Urothelium cell line (cell line): Measurements from ENCODE around the gene SLAMF9.

Experiments used
- DNase-seq: peaks from one replicate; pipeline ENCODE4 v3.0.0; 2011; ENCODE audit warnings: low spot score, mixed read lengths
- FAIRE-seq: peaks from 2 replicates; lab custom pipeline; 2011; peaks lifted over from hg19 to GRCh38; lab: Jason Lieb, UNC

The SLAMF9 gene

DNA sequence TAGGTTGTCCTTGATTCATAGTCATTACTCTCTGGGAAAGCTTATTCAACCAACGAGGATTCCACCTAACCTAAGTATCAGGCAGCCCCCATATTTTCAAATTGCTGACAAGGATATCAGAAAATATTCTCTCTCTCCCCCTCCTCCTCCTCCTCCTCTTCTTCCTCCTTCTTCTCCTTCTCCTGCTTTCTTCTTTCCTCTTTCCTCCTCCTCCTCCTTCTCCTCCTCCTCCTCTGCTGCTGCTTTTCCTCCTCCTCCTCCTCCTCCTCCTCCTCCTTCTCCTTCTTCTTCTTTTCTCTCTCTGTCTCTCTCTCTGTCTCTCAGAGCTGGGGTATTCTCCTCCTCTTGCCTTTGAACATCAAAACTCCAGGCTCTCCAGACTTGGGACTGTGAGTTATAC is 6.1 kb downstream of the SLAMF9 start:
- FAIRE-seq (no peak), DNase-seq (no peak)

DNA sequence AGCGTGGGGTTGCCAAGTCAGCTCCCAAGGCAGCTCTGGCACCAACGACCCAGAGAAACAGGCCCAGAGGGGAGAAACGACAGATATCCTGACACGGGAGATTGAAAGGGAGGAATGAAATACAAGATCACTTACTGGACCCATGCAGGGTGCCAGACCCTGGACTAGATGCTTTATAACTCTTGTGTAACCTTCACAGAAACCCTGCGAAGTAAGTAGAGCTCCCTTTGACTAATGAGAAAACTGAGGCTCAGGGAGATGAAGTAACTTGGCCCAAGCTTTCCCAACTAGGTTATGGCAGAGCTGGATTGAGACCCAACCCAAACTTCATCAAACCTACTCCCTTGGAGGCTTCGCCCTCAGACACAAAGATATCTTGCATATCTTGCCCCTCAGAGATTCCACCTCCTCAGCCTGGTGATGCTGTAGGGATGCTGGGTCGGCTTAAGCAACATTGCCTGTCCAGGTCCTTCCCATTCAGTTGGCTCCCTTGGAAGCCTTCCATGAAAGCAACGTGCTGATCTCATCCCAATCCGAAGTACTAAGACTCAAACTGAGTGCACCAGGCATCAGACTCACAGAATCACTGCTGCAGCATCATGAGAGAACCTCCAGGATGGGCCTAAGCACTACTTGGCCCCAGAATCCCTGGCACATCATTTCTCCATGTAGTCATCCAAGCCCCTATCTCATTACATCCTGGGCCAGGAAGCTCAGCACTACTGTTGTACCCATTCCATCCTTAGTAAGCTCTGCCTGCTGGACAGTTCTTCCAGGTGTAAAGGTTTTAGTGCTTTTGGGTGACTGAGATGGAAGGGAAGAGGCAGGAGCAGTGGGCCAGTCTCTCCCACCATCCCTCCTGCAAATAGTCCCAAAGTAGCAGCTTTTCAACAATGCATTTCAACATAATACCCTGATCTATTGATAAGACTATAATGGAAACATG is 7.5 kb downstream of the SLAMF9 start:
- no peak for DNase-seq
- FAIRE-seq, result no peak

DNA sequence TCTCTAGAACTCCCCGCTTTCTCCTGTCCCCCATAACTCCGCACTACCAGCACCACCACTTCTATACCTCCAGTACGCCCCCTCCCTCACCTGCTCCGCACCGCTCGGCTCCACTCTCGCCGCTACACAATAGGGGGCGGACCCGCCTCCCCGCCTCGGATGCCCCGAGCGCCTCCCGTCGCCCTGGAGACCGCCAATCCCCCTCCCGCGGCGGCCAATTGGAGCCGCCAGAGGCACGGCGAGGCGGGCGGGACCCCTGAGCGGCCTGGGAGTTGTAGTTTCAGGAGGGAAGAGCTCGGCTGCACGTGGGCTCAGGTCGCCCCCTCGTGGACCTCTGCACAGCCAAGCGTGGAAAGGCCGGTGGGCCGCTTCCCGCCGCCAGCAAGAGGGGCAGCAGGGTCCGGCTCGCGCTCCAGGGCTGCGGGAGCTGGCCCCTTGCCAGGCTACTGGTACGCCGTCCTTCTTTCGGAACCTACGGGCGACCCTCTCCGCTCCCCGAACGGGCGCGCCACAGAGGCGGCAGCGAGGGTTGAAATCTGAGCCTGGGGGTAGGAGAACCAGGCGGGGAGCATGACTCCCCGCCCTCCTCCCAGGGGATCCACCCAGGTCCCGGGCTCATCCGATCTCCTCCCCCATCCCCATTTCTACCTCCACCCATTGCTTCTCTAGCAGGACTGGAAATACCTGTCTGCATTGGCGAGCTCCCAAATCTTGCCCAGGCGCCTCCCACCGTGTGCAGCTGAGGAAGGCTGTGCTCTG is 8.4 kb downstream of the SLAMF9 start, which contains the start of gene IGSF9:
Gene IGSF9 (minus strand): TSS at position 131 of the 759 bp plus-strand sequence. CDS start 2,159 bp downstream, outside the sequence.
- FAIRE-seq (peak; percentile 83), DNase-seq (peak; percentile 95)

- DNase-seq, result no peak
- no peak for FAIRE-seq
These were observed 9.2 kb downstream of the SLAMF9 start for GRCh38 chr1:159944623-159945455.

DNA sequence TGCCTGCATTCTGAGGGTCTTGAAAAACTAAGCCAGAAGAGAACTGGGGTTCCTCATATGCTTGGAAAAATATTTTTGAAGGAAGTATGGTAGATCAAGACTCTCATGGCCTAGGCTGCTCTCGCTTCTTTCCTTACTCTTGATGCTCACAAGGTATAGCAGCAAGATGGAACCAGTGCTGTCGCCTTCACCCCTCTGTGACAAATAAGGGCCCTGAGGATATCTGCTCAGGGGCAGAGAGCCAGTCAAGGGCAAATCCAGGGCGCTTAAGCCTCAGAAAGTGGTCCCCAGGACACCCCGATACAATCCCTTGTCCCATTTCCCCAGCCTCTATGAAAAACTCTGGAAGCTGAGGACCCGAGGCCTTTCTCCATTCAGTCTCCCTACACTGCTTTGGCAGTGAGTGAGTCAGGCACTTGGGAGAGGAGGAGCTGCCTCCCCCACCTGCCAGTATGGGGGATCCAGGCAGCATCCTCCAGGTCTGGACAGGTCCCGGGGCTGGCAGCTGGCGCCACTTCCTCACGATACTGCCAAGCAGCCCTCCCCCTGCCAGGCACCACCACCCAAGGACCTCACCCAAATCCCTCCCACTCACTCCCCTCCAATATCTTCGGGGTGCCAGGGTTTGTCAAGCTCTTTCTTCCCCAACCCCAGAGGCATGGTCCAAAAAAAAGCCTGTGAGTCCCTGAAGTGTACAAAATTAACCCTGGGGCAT is 10.0 kb downstream of the SLAMF9 start:
- DNase-seq (no peak), FAIRE-seq (no peak)

GRCh38 chr1:159943278-159943640 is 10.8 kb downstream of the SLAMF9 start:
- no peak for FAIRE-seq
- DNase-seq, result no peak

DNA sequence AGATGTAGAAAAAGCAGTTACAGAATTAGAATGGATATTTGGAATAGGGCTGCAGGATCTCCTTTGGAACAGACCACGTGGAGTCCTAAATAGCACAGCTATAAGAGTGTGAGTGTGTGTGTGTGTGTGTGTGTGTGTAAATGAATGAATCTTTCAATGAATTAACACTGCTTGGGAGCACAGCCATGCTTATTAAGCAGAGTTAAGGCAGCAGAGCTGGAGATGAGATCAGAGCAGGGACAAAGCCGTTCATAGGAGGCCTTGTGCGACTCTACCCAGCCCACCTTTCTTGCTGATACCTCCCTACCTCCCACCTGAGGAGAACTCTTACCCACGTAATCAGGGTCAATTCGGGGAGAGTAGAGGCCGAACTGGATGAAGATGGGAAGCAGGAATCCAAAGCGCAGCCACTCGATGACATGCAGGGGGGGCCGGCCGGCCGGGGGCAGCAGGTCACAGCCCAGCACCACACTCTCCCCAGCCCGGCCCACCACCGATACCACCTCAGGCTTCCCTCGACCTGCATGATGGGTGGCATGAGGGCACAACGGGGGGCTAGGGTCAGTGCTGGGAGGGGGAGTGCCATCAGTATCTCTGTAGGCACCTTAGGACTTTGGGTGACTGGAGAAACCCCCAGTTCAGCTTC is 11.3 kb downstream of the SLAMF9 start:
- FAIRE-seq (no peak), DNase-seq (no peak)

DNA sequence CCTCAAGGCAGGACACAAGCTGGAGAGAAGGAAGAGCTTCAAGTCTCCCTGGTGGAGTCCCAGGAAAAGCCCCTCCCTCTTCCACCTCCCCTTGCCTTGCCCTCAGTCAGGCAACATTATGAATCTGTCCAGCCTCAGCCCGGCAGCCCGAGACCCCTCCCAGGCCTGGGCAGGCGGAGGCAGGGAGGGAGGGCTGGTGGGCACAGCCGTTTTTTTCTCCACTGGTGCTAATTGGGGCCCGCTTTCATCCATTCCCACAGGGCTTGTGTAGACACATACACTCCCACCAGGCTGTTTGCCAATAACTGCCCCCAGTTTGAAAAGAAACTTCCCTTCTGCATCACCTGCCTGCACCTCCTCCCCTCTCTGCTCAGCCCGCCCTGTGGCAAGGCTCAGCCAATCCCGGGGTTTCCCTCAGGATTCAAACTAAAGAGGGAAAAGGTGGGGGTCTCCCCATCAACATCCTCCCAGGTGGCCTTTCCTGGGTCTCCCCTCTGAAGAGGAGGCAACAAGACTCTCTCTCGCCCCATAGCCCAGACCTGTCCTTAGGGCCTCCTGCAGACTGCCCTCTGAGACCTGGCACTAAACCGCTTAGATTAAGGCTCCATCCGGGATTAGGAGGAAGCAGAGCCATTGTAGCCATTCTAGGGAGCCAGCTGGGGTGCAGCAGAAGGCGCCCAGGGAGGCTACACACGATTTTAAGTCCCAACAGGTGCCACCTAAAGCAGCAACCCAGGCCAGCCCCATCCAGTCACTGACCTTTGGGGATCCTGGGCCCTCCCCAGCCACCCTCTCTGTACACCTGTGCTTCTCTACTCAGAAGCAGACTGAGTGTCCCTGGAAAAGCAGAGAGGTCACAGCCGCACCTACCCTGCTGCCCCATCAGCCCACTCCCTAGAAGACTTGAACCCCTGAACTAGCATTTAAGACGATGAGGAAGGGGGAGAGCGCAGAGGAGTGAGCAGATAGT is 12.2 kb downstream of the SLAMF9 start:
- FAIRE-seq (no peak), DNase-seq (no peak)

GRCh38 chr1:159941141-159941540 is 12.9 kb downstream of the SLAMF9 start:
- DNase-seq (no peak), FAIRE-seq (no peak)

GRCh38 chr1:159940006-159940620 is 13.9 kb downstream of the SLAMF9 start:
- DNase-seq (no peak), FAIRE-seq (no peak)

DNA sequence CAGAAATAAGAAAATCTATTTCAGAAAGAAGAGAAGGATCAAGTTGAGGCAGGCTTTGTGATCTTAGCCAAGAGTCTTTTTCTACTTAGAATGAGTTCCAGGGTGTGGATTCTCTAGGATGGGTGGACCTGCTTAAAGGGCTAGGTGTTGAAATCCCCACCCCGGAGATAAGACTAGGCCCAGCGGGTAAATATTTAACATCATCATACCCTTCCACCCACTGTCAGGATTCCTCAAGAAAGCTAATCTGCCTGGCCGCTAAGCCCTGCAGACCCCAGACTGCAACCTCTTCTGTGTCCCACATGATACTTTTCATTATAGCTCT is 14.4 kb downstream of the SLAMF9 start:
- FAIRE-seq (no peak), DNase-seq (no peak)

DNA sequence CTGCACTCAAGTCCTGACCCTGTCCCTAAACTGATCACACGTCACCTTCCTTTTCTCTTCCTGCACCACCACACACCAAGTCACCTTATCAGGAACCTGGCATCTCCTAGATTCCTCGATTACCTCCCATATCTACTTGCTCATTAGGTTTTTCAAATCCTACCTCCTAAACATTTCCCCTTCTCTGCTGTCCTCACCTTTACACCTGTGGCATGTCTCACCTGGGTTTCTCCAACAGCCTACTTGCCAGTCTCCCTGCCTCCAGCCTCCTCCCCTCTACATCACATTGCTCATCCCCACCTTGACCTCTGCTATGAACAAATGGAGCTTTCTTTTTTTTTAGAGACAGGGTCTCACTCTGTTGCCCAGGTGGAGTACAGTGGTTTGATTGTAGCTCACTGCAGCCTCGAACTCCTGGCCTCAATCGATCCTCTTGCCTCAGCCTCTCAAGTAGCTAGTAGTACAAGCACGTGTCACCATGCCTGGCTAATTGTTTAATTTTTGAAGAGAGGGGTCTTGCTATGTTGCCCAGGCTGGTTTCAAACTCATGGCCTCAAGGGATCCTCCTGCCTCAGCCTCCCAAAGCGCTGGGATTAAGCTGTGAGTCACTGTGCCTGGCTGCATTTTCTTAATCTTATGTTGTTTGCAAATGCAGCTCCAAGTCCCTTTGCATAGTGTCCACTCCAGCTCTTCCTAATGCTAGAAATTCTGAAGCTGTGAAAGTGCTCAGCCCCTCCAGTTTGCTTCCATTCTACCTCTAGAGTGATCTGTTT is 14.9 kb downstream of the SLAMF9 start:
- DNase-seq, result no peak
- FAIRE-seq, result no peak

DNA sequence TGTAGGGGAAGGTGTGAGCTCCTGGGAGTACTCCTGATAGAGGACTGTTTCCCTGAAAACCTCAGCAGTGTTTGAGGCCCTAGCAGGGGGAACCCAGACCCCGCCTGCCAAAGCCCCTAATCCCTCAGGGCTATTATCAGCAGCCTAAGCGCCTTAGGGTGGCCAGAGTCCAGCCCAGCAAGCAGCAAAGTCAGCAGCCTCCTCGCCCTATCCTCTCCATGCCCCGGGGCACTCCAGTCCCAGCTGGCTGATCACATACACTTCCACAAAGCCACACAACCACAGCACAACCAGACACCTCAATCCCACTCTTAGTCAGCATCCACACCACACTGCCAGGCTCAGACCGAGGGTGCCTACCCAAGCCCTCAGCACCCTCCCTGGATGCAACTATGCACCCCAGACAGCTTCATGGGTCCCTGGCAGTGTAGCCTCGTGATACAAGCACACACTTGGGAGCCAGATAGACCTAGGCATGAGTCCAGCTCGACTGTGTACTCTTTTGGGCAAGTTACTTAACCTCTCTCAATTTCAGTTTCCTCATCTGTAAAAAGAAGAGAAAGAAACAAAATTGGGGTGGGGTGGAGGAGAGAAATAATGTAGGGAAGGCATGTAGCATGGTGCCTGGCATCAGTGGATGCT is 15.7 kb downstream of the SLAMF9 start:
- FAIRE-seq (no peak), DNase-seq (no peak)

DNA sequence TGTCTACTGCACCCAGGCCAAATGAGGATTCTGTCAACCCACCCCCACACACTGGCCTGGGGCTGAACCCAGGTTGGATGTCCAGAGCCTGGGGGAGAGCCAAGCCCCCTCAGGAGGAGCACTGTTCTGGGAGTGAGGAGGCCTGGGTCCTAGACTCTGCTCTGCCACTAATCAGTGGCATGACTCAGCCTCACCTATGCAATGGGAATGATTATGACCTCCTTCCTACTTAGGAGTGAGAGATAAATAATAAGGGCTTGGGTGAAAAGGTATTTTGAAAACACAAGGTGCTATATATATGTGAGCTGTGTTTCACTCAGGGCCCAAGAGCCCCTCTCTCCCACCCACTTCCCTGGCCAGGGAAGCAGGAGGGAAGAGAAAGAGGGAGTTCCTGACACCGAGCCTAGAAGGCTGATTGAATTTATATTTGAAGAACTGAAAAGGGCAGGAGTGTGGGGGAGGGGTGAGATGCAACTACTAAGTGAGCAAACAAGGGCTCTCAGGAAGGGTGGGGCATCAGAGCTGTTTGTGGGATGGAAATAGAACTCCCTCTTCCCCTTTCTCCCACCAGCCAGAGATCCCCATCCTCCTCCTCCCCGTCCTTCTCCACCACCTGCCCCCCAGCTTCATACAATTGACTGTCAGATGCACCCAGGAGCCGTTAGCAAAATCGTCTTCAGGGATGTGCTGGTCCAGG is 16.8 kb downstream of the SLAMF9 start:
- DNase-seq (no peak), FAIRE-seq (no peak)

- peak; percentile 77 for DNase-seq
- no peak for FAIRE-seq
These were observed 17.6 kb downstream of the SLAMF9 start for GRCh38 chr1:159936273-159936904.

DNA sequence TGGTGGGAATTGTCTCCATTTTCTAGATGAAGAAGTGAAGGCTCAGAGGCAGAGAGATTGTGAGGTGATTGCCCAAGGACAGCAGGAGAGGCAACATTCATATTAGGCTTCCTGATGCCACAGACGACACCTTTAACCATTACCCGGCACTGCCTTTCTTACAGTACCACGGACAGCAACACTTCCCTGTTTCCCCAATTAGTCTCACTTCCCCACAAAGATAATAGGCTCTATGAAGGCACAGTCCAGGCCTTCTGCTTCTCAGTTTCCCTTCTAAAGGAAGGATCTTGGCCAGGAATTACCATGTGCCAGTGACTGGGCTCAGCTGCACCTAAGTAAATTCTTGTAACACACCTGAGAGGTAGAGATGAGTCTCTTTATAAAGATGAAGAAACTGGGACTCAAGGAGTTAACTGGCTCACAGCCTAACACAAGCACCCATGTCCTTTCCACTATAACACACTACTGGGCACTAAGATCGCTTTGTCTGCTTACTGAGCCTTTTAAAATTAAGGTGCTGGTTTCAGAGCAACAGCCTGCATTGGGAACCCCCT is 18.2 kb downstream of the SLAMF9 start:
- FAIRE-seq (no peak), DNase-seq (no peak)
